A673 (cell line): ENCODE results near the gene RIC1. TPM values are rescaled to one million over a fixed set of nuclear protein-coding genes. Genes with fewer than 3 reads are reported as not detected.

ENCODE experiments used
- BruUV-seq: library from RNA; stranded (reverse); fragments of 400-500 nt; replicated peaks from 2 replicates; lab custom pipeline; 2021; lab: Mats Ljungman, UMichigan
- CTCF ChIA-PET: fragments of 300-600 bp; sonication (Branson Sonifier 250); formaldehyde crosslinking; loops from one replicate; lab custom pipeline; 2022; ENCODE audit warnings: antibody characterized with exemption; lab: Charles Lee
- POLR2A ChIA-PET: fragments of 300-600 bp; sonication (Branson Sonifier 250); formaldehyde crosslinking; loops from one replicate; lab custom pipeline; 2022; ENCODE audit warnings: antibody characterized with exemption; ENCODE audit not compliant: low non-redundant PET; lab: Charles Lee
- DNase-seq: peaks from one replicate; pipeline ENCODE4 v3.0.0-alpha.2; 2015; ENCODE audit warnings: low spot score
- H3K27ac ChIP-seq: fragments of 200-600 bp; sonication (generic); 2 replicates; pipeline ENCODE4 v1.5.1; 2016; ENCODE audit warnings: mixed run types, low read depth, mild to moderate bottlenecking, mixed read lengths, antibody characterized with exemption, low read length; ENCODE audit not compliant: poor library complexity, severe bottlenecking
- H3K27me3 ChIP-seq: fragments of 200-600 bp; sonication (generic); replicated peaks from 2 replicates; pipeline ENCODE4 v1.6.1; 2017; ENCODE audit warnings: mixed run types, low read depth, mild to moderate bottlenecking, mixed read lengths, antibody characterized with exemption, low read length; ENCODE audit not compliant: insufficient read depth, poor library complexity
- H3K36me3 ChIP-seq: fragments of 200-600 bp; sonication (generic); 2 replicates; pipeline ENCODE4 v1.6.1; 2016; ENCODE audit warnings: mixed run types, mild to moderate bottlenecking, mixed read lengths, antibody characterized with exemption, low read length; ENCODE audit not compliant: insufficient read depth, poor library complexity, severe bottlenecking
- H3K4me1 ChIP-seq: fragments of 200-600 bp; sonication (generic); 2 replicates; pipeline ENCODE4 v1.6.1; 2017; ENCODE audit warnings: mixed run types, mild to moderate bottlenecking, mixed read lengths, antibody characterized with exemption, low read length; ENCODE audit not compliant: insufficient read depth, poor library complexity, severe bottlenecking
- H3K4me3 ChIP-seq: fragments of 200-600 bp; sonication (generic); 2 replicates; pipeline ENCODE4 v1.5.1; 2016; ENCODE audit warnings: low read depth, mixed run types, mild to moderate bottlenecking, mixed read lengths, low read length; ENCODE audit not compliant: poor library complexity, severe bottlenecking
- H3K9me3 ChIP-seq: fragments of 200-600 bp; sonication (generic); 2 replicates; pipeline ENCODE4 v1.6.1; 2016; ENCODE audit warnings: mixed run types, low read depth, mild to moderate bottlenecking, mixed read lengths, antibody characterized with exemption, low read length; ENCODE audit not compliant: poor library complexity, severe bottlenecking
- EZH2 ChIP-seq: fragments of 200-600 bp; sonication (generic); IDR thresholded peaks from 2 replicates; pipeline ENCODE4 v1.6.1; 2017; ENCODE audit warnings: borderline replicate concordance, low read depth, mild to moderate bottlenecking, mixed read lengths, antibody characterized with exemption, low read length; ENCODE audit not compliant: poor library complexity, severe bottlenecking
- intact Hi-C: fragments of 100-400 bp; cut with micrococcal nuclease; formaldehyde crosslinking; loops from one replicate; pipeline ENCODE4 v1.10.0; 2022; ENCODE audit not compliant: unreplicated experiment
- total RNA-seq: library from RNA; stranded (reverse); gene quantifications from 2 replicates; pipeline ENCODE4 v1.2.3, GENCODE V29; 2021
- TF ChIP-seq, protein P1 (sequence below): fragments of 300-800, 200-600 bp; sonication (generic); conservative IDR thresholded peaks from 2 replicates; pipeline ENCODE4 v1.5.1; 2017; ENCODE audit warnings: low read depth, mild to moderate bottlenecking, antibody characterized with exemption, low read length, moderate library complexity, mixed read lengths

RIC1 gene
- total RNA-seq, 1 experiment from 2014 or later, result 23.3 TPM

DNA sequence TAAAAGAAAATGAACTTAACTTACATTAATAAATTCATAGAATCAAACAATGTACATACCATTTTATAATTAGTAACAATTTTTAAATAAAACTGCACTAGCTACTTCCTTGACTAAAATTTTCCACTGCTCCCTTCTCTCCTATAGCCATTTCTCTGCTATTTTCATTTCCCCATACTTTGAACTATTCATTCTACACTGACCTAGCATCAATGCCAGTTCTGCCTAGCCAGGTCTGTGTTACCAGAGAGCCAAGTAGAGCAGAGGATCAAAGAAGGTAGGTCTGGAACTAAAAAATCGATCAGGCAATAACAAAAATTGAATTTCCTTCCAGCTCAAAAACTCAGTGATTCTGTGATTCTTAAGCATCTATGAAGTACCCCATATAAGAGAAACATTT is 119.5 kb downstream of the RIC1 start:
- Histone ChIP-seq H3K36me3 (peaks cover 24% of the 10 kb centered on the region), H3K4me3 (no peak overlapping the region), H3K27me3 (no peaks in the 10 kb centered on the region), H3K4me1 (no peaks in the 10 kb centered on the region), H3K9me3 (no peaks in the 10 kb centered on the region), H3K27ac (no peak overlapping the region)
- BruUV-seq, result no TSS peak
- intact Hi-C loops, result no loop called here
- CTCF ChIA-PET, result no interaction called here
- POLR2A ChIA-PET, result no interaction called here
- TF ChIP-seq, protein P1, sequence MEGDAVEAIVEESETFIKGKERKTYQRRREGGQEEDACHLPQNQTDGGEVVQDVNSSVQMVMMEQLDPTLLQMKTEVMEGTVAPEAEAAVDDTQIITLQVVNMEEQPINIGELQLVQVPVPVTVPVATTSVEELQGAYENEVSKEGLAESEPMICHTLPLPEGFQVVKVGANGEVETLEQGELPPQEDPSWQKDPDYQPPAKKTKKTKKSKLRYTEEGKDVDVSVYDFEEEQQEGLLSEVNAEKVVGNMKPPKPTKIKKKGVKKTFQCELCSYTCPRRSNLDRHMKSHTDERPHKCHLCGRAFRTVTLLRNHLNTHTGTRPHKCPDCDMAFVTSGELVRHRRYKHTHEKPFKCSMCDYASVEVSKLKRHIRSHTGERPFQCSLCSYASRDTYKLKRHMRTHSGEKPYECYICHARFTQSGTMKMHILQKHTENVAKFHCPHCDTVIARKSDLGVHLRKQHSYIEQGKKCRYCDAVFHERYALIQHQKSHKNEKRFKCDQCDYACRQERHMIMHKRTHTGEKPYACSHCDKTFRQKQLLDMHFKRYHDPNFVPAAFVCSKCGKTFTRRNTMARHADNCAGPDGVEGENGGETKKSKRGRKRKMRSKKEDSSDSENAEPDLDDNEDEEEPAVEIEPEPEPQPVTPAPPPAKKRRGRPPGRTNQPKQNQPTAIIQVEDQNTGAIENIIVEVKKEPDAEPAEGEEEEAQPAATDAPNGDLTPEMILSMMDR, result no peak
- TF ChIP-seq EZH2, result no peak
- no peak for DNase-seq

DNA sequence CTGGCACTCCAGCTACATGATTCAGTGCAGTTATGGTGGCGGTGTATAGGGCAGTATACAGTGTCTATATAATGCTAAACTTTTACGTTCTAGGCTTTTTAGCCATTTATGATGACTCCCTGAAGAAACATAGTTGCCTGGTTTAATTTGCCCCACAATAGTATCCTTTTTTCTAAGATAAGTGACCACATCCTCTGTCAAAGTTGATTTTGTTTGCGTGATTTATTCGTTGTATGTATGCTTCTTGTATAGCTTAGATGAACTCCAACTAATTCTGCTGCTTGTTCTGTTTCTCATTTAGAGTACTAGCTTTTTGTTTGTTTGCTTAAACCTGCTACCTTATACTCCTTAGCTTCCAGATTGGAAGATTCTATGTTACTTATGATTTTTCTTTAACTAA is 120.4 kb downstream of the RIC1 start:
- Histone ChIP-seq H3K27me3 (no peaks in the 10 kb centered on the region), H3K27ac (no peak overlapping the region), H3K4me3 (no peak overlapping the region), H3K36me3 (peaks cover 19% of the 10 kb centered on the region), H3K9me3 (no peaks in the 10 kb centered on the region), H3K4me1 (no peaks in the 10 kb centered on the region)
- ChIA-PET POLR2A (no interaction called here), CTCF (no interaction called here)
- TF ChIP-seq, protein P1, result no peak
- no peak for TF ChIP-seq EZH2
- intact Hi-C loops, result no loop called here
- BruUV-seq, result no TSS peak
- DNase-seq, result no peak

DNA sequence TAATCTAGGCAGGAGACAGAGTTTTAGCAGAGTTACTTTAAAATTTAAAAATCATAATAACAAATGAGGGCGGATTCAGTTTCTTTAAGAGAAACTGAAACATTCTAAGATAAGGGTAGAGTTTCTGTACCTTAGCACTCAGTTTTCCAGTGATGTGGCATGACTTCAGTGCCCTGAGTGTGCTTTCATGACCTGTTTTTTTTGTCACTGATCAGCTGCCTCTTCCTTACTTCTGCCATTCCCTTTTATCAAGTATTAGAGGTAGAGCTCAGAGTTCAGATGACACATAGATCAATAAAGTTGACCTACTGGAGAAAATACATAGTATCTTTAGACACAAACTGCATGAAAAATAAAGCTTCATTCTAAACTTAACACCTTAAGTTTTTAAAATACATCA is 121.7 kb downstream of the RIC1 start:
- intact Hi-C loops, result no loop called here
- peaks cover 19% of the 10 kb centered on the region for H3K36me3 ChIP-seq
- no peaks in the 10 kb centered on the region for H3K9me3 ChIP-seq
- ChIA-PET POLR2A (no interaction called here), CTCF (no interaction called here)
- BruUV-seq, result no TSS peak
- no peak for TF ChIP-seq EZH2
- TF ChIP-seq, protein P1, result no peak
- no peak overlapping the region for H3K4me3 ChIP-seq
- DNase-seq, result no peak
- H3K27ac ChIP-seq, result no peak overlapping the region
- no peaks in the 10 kb centered on the region for H3K4me1 ChIP-seq
- H3K27me3 ChIP-seq, result no peaks in the 10 kb centered on the region
